Esophagus muscularis mucosa (tissue), 4 donors: ENCODE results near the gene MMP27. TPM values are rescaled to one million over a fixed set of nuclear protein-coding genes. Genes with fewer than 3 reads are reported as not detected.
"Not testable (repeated sequence)": the region's sequence is repeated elsewhere in the genome, so short reads cannot be mapped to it uniquely, and the experiment has no call there.

Experiments used
- DNase-seq: peaks from one replicate; pipeline ENCODE4 v3.0.0-alpha.2; 2017; ENCODE audit errors: extremely low spot score
- H3K27ac ChIP-seq, 4 donors: fragments of 200-600 bp; sonication (generic); replicated peaks in 1 of 4; 1 replicate in 3 of 4; 2 replicates in 1 of 4; pipeline ENCODE4 v1.5.1; 2016 to 2019; ENCODE audit warnings: mild to moderate bottlenecking in 1 of 4
- H3K27me3 ChIP-seq, 4 donors: fragments of 200-600 bp; sonication (generic); one replicate each; pipeline versions ENCODE4 v1.5.1 to v1.6.0; 2016 to 2019
- H3K36me3 ChIP-seq, 4 donors: fragments of 200-600 bp; sonication (generic); one replicate each; pipeline ENCODE4 v1.5.1; 2016 to 2019
- H3K4me1 ChIP-seq, 4 donors: fragments of 200-600 bp; sonication (generic); one replicate each; pipeline ENCODE4 v1.5.1; 2016 to 2019
- H3K4me3 ChIP-seq, 4 donors: fragments of 200-600 bp; sonication (generic); 1 replicate in 2 of 4; 2 replicates in 2 of 4; pipeline ENCODE4 v1.5.1; 2016 to 2019; ENCODE audit warnings: mild to moderate bottlenecking in 4 of 4, moderate library complexity in 1 of 4
- H3K9me3 ChIP-seq, 4 donors: fragments of 200-600 bp; sonication (generic); 1 replicate in 3 of 4; 2 replicates in 1 of 4; pipeline ENCODE4 v1.5.1; 2016 to 2019
- CTCF ChIP-seq, 3 experiments: fragments of 200-600 bp in 2 of 3; fragments of 450-650 bp in 1 of 3; sonication (generic) in 2 of 3; IDR thresholded peaks; one replicate each; pipeline ENCODE4 v1.5.1; 2017 to 2019; ENCODE audit warnings: antibody characterized with exemption in 3 of 3, mild to moderate bottlenecking in 2 of 3, moderate library complexity in 1 of 3
- EP300 ChIP-seq: sonication (generic); formaldehyde crosslinking; IDR thresholded peaks from one replicate; pipeline ENCODE4 v1.6.1; 2017; ENCODE audit warnings: antibody characterized with exemption
- POLR2A ChIP-seq: fragments of 450-650 bp; IDR thresholded peaks from one replicate; pipeline ENCODE4 v1.6.1; 2017; ENCODE audit warnings: antibody characterized with exemption, moderate library complexity, mild to moderate bottlenecking, low read depth
- POLR2AphosphoS5 ChIP-seq, 2 donors: sonication (generic); formaldehyde crosslinking; IDR thresholded peaks; one replicate each; pipeline ENCODE4 v1.6.1; 2017; ENCODE audit warnings: antibody characterized with exemption in 2 of 2
- WGBS: methylation state at CpG from one replicate; pipeline ENCODE4 v1.1.5; 2018; 5-methylcytosine and 5-hydroxymethylcytosine counted together
- intact Hi-C: fragments of 100-400 bp; cut with DNase I; formaldehyde crosslinking; loops from one replicate; pipeline ENCODE4 v1.15.1; 2023
- total RNA-seq, 4 donors: library from RNA; depleted of rRNA; stranded (reverse); fragments of >200 nt; gene quantifications; one replicate each; pipeline versions ENCODE4 v1.1.0 to v1.2.1, GENCODE V29; 2016

The MMP27 gene
- total RNA-seq: under 1 TPM in 2 of 4 donors, not detected in 2; 0.33 to 0.45 TPM

GRCh38 chr11:102705626-102706025 lies at the start of gene MMP27:
MMP27 (minus strand) TSS chr11:102705769; CDS start chr11:102705714, 55 bp downstream.
- WGBS: 80% methylated on average over 5 of the region's 5 CpGs
- TF ChIP-seq POLR2AphosphoS5 (IDR thresholded peaks at IDR 0.05) (no peak), CTCF (IDR thresholded peaks at IDR 0.05) (no peak), EP300 (no peak), POLR2A (no peak)

GRCh38 chr11:102753267-102753666 lies 47.7 kb upstream of the MMP27 start:
- TF ChIP-seq POLR2A: no peak
- no peak for TF ChIP-seq EP300
- TF ChIP-seq POLR2AphosphoS5 (IDR thresholded peaks at IDR 0.05): no peak
- no peak for TF ChIP-seq CTCF (IDR thresholded peaks at IDR 0.05)
- 96% methylated on average over 1 of the region's 1 CpG for WGBS
- H3K27me3 ChIP-seq: peaks cover 0 to 6% (median 0%) of the 10 kb centered on the region in 4 donors
- intact Hi-C loops: no loop called here
- H3K27ac ChIP-seq: no peak overlapping the region
- no peaks in the 10 kb centered on the region for H3K9me3 ChIP-seq
- no peaks in the 10 kb centered on the region for H3K36me3 ChIP-seq
- H3K4me1 ChIP-seq: no peaks in the 10 kb centered on the region
- no peak for DNase-seq
- no peak overlapping the region for H3K4me3 ChIP-seq

More at GRCh38 chr11:102705626-102706025, at the start of gene MMP27:
- Histone ChIP-seq H3K4me3 (peak within 1 kb of the TSS in 1 of 4 donors; percentile 1), H3K4me1 (no peaks in the 10 kb centered on the region), H3K27me3 (no peaks in the 10 kb centered on the region), H3K9me3 (no peaks in the 10 kb centered on the region), H3K36me3 (no peaks in the 10 kb centered on the region), H3K27ac (no peak within 1 kb of the TSS)
- DNase-seq: no peak
- intact Hi-C loops: no loop called here

- no peak overlapping the region for H3K27ac ChIP-seq
- H3K4me3 ChIP-seq: no peak overlapping the region
- no peaks in the 10 kb centered on the region for H3K4me1 ChIP-seq
- no peaks in the 10 kb centered on the region for H3K27me3 ChIP-seq
- TF ChIP-seq CTCF (IDR thresholded peaks at IDR 0.05) (no peak), EP300 (no peak), POLR2A (no peak), POLR2AphosphoS5 (IDR thresholded peaks at IDR 0.05) (no peak)
- H3K9me3 ChIP-seq: no peaks in the 10 kb centered on the region
- intact Hi-C loops: no loop called here
- H3K36me3 ChIP-seq: no peaks in the 10 kb centered on the region
- no peak for DNase-seq
Measured at GRCh38 chr11:102751673-102752072, 46.1 kb upstream of the MMP27 start.

GRCh38 chr11:102749101-102749722 lies 43.6 kb upstream of the MMP27 start:
- intact Hi-C loops: no loop called here
- no peaks in the 10 kb centered on the region for H3K27me3 ChIP-seq
- no peaks in the 10 kb centered on the region for H3K4me1 ChIP-seq
- H3K27ac ChIP-seq: no peak overlapping the region
- DNase-seq: no peak
- no peaks in the 10 kb centered on the region for H3K9me3 ChIP-seq
- H3K4me3 ChIP-seq: no peak overlapping the region
- TF ChIP-seq CTCF (IDR thresholded peaks at IDR 0.05) (no peak), POLR2A (no peak), EP300 (no peak), POLR2AphosphoS5 (IDR thresholded peaks at IDR 0.05) (no peak)
- no peaks in the 10 kb centered on the region for H3K36me3 ChIP-seq

- H3K27ac ChIP-seq, DNase-seq, H3K36me3 ChIP-seq, H3K4me1 ChIP-seq, H3K4me3 ChIP-seq, intact Hi-C loops, H3K9me3 ChIP-seq, H3K27me3 ChIP-seq: not testable (repeated sequence)
- 93% methylated on average over 27 of the region's 32 CpGs for WGBS
Measured at GRCh38 chr11:102746746-102747578, 41.4 kb upstream of the MMP27 start.
